GM21825 (cell line): ENCODE results near the gene MEX3A.
"Not testable (repeated sequence)": the region's sequence is repeated elsewhere in the genome, so short reads cannot be mapped to it uniquely, and the experiment has no call there.

Source experiments
- ATAC-seq: cut with Tn5 transposase; IDR thresholded peaks from one replicate; pipeline ENCODE4 v1.9.1; 2021; ENCODE audit warnings: mild to moderate bottlenecking, moderate library complexity; ENCODE audit not compliant: unreplicated experiment

Gene MEX3A

DNA sequence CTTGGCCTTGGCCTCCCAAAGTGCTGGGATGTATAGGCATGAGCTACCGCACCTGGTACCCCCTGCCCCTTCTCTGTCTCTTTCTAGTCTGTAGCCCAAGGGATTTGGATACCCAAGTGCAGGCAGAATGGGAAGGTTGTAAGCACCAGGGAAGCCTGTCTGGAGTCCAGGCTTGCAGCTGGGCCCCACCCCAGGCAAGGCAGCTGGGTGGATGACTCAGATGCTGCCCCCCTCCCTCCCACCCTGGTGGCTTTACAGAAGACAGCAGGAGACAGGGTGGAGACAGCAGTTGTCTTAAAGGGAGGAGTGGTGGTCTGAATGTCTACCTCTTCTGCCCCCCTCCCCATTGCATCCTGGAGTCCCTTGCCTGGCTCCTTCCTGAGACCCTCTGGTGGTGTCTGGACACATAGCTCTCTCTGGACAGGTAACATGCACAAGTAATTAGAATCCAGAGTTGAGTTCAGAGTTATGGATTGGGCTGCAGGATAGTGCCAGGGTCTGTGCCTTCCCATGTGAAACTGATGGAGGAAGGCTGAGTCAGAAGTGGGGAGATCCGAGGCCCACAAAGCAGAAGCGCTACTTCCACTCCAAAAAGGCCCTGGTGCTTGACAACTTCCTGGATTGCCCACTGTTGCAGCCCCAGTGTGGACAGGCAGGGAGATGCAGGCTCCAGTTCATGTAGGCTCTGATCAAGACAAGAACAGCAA is 37.4 kb upstream of the MEX3A start:
- ATAC-seq = no peak

DNA sequence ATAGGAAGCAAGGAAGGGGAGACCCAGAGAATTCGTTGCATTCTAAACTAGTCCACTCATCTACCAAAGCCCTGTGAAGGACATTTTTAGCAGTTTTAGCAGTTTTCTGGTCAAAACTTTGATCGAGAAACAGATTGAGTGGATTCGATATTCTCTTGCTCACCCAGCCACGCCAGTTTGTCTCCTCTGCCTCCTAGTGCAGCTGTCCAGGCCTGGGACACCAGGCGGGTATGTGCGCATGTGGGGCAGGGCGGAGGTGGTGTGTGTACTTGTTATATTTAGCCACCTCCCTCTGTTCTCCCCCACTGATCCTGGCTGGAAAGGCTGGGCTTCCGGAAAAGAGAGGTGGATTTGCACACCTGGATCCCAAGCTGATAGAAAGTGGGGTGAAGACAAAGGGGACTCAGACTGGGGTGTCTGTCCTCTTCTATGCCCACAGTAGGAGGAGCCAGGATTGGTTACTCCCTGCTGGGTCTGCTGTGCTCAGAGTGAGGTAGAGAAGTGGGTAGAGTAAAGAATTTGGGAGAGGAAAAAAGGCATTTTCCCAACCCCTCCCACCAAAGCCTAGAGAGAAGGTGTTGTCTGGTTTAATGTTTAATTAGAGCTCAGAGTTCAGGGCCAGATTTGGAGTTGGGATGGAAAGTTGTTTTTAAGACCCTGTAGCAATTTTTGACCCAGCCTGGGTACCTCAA is 36.1 kb upstream of the MEX3A start:
- no peak for ATAC-seq

DNA sequence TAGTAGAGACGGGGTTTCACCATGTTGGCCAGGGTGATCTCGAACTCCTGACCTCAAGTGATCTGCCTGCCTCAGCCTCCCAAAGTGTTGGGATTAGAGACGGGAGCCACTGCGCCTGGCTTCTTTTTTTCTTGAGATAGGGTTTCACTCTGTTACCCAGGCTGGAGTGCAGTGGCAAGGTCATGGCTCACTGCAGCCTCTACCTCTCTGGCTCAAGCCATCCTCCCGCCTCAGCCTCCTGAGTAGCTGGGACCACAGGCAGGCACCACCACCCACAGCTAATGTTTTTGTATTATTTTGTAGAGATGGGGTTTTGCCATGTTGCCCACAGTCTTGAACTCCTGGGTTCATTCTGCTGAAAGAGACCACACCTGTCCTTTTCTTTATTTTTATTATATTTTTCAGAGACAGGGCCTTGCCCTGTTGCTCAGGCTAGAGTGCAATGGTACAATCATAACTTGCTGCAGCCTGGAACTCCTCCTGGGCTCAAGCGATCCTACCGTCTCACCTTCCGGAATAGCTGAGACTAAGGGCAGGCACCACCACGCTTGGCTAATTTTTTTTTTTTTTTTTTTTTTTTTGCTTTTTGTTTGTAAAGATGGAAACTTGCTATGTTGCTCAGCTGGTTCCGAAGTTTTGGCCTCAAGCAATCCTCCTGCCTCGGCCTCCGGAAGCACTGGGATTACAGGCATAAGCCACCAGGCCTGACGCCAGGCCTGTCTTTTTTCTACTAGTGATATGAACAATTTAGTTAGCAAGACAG is 35.3 kb upstream of the MEX3A start:
- ATAC-seq = no peak

DNA sequence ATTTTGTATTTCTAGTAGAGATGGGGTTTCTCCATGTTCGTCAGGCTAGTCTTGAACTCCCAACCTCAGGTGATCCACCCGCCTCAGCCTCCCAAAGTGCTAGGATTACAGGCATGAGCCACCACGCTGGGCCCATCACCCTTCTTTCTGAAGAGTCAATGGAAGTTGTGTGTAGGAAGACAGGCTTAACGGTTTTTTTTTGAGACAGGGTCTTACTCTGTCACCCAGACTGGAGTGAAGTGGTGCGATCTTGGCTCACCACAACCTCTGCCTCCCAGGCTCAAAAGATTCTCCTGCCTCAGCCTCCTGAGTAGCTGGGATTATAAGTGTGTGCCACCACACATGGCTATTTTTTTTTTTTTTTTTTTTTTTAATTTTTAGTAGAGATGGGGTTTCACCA is 34.5 kb upstream of the MEX3A start:
- not testable (repeated sequence) for ATAC-seq

DNA sequence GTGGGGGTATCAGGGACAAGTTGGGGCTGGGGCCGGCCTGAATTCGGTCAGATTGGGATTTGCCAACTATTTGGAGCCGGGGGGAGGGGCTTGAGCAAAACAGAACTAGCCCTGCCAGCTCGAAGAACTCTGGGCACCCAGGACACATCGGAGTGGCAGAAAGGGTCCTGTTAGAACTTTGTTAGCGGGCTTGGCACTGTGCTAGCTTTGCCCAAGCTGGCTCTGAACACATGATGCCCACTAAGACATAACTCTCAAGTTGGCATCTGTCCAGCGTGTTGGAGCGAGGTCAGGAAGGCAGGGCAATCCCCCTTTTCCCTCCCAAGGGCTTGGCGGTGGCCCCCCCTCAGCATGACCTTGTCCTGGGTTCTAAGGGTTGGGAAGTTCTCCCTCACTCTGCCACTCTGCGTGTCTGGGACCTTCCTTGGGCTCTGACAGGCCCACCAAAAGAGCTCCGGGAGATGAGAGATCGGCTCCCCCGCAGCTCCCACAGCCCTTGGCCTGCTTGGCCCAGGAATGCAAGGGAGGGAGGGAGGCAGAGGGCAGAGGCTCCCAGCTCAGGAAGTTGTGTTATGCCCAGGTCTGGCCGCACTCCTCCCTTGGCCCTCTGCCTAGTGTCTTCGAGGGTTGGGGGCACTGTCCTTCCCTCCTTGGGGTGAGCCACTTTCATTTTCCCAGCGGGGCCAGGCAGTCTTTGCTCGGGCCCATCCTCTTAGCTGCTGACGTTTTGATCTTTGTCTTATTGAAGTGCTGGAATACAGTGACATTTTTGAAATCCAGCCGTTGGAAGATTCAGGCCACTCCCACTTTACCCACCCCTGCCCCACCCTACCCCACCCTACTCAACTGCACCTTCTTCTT is 33.5 kb upstream of the MEX3A start:
- ATAC-seq = no peak

DNA sequence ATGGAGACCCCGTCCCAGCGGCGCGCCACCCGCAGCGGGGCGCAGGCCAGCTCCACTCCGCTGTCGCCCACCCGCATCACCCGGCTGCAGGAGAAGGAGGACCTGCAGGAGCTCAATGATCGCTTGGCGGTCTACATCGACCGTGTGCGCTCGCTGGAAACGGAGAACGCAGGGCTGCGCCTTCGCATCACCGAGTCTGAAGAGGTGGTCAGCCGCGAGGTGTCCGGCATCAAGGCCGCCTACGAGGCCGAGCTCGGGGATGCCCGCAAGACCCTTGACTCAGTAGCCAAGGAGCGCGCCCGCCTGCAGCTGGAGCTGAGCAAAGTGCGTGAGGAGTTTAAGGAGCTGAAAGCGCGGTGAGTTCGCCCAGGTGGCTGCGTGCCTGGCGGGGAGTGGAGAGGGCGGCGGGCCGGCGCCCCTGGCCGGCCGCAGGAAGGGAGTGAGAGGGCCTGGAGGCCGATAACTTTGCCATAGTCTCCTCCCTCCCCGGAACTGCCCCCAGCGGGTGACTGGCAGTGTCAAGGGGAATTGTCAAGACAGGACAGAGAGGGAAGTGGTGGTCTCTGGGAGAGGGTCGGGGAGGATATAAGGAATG is 32.8 kb upstream of the MEX3A start:
- peak; percentile 9 for ATAC-seq

DNA sequence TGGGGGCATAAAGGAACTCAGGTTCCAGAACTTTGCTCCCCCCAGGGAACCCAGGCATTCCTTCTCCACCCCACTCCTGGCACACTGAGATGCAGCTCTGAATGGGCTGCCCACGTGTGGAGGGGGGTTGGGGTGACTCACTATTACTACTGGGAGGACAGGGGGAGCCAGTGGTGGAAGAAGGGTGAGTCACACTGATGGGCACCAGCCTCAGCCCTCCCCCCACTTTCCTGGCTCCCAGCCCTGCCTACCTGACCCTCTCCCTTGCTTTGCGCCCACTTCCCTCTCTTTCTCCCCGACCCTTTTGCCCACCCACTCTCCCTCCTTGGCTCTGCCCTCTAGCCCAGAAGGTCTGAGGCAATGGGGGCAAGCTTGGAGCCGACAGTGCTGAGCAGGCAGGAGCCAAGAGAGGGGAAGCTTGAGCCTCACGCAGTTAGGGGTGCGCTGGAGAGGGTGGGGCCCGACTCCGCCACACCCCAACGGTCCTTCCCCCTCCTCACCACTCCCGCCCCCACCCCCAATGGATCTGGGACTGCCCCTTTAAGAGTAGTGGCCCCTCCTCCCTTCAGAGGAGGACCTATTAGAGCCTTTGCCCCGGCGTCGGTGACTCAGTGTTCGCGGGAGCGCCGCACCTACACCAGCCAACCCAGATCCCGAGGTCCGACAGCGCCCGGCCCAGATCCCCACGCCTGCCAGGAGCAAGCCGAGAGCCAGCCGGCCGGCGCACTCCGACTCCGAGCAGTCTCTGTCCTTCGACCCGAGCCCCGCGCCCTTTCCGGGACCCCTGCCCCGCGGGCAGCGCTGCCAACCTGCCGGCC is 32.0 kb upstream of the MEX3A start, which contains the start of gene LMNA:
LMNA (plus strand) TSS at position 611 of the 818 bp plus-strand sequence. CDS start 208 bp downstream, outside the sequence.
- ATAC-seq = peak; percentile 64

DNA sequence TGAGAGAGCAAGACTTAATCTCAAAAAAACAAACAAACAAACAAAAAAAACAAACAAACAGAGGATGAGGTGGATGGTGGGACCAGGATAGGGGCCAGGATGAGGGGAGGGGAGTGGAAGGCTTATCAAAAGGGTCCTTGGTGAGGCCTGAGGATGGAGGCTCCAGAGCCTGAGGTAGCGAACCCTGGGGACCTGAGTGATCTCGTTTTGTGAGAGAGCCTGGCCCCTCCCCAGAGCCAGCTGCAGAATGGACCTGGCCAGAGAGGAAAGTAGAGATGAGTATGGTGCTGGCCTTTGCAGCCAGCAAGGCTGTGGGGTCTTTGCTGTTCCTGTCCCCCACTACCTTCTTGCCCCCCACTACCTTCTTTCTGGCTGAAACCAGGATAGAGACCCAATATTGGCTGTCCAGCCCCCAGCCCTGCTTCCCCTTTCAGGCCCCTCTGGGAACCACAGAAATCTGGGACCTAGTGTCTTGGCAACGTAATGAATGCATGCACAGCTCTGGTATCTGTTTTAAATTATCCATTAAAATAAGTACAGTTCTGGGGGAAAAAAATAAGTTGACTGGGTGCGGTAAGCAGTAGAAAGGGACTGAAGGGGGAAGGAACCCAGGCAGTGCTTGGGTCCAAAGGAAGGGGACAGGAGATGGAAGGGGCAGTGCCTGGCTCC is 31.2 kb upstream of the MEX3A start:
- no peak for ATAC-seq

DNA sequence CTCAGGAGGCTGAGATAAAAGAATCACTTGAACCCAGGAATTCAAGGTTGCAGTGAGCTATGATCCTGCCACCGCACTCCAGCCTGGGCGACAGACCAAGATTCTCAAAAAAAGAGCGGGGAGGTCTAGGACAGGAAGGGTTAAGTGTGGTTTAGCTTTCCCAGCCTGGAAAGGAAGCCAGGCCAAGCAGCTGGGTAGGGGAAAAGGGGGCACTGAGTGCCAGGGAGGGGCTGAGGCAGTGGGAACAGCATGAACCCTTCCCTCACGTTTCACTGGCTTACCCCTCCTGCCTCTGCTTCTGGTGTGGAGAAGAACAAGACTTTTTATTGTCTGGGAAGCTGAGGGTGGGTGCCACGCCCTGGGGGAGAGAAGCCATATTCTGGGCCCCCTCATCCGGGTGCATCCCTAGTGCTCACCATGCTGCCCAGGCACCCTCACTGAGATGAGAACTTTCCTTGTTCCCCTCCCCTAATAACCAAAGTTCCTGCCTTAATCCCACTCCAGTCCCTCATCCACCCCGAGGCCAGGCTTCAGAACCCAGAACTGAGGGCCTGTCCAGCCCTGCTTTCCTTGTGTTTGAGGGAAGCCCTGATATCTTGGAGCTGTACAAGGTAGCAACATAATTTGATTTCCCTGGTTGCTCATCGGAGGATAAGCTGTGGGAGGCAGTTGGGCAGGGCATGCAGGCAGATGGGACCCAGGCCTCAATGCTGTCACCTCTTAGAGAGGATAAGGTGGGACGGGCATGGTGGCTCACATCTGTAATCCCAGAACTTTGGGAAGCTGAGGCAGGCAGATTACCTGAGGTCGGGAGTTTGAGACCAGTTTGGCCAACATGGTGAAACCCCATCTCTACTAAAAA is 30.2 kb upstream of the MEX3A start:
- ATAC-seq = no peak

DNA sequence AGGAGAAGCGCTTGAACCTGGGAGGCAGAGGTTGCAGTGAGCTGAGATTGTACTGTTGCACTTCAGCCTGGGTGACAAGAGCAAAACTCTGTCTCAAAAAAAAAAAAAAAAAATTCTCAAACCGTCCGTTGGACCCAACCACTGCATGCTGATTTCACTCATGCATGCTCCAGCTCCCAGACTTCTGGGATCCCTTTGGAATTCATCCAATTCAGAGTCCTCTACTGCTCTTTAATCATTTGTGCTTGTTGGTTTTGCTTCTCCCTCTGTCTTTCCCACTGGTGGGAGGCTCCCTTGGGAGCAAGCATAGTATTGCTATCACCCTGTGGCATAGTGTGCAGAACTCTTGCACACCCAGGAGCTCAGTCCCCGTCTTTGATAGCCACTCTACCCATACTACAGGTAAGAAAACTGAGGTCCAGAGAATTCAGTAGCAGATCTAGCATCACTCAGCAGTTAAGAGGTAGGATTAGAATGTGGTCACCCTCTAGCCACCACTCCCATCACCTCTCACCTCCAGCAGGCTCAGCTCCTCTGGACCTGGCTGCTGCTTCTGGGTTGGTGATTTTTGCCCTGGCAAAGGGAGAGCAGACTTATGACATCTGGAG is 29.2 kb upstream of the MEX3A start:
- no peak for ATAC-seq

DNA sequence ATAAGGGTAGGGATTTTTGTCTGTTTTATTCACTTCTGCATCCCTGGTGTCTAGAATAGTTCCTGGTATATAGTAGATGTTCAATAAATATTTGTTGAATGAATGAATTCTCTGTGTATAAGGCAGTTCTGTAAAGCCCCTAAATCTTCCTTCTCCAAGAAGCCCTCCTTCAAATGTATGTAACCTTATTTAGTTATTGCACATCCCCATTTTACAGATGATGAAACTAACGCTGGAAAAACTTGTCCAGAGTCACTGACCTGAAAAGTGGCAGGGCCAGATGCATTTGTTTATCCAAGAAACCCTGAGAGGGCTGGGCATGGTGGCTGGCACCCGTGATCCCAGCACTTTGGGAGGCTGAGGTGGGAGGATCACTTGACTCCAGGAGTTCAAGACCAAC is 28.0 kb upstream of the MEX3A start:
- ATAC-seq = no peak

DNA sequence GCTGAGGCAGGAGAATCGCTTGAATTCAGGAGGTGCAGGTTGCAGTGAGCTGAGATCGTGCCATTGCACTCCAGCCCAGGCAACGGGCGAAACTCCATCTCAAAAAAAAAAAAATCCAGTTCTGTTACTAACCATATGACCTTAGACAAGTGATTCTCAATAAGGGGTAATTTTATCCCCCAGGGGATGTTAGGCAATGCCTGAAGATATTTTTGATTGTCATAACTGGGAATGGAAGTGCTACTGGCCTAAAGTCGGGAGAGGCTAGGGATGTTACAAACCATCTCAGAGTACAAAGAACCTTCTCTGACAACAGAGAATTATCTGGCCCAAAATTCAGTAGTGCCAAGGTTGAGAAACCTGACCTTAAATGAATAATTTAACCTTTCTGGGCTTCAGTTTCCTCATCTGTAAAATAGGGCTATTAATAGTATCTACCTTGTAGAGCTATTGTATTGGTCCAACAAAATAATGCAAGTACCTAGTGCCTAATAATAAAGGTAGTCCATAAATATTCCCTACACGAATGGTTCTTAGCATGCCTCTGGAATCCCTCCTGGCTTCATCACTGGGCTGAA is 26.5 kb upstream of the MEX3A start:
- ATAC-seq = no peak

DNA sequence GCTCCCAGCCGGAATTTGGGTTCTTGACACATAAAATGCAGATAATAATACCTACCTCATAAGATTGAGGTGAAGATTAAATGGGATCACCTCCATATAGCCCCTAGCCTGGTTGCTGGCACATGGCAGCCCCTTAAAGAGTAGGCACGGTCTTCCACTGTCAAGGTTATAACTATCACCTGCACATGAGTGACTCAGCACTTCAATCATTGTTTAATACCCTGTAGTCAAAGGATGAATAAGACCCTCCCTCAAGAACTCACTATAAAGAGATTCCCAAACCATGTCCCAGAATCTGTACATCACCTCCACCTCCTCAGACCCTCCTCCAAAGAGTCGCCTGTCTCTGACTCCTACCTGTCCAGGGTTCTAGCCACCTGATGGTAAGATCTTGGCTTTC is 25.8 kb upstream of the MEX3A start:
- ATAC-seq = no peak

DNA sequence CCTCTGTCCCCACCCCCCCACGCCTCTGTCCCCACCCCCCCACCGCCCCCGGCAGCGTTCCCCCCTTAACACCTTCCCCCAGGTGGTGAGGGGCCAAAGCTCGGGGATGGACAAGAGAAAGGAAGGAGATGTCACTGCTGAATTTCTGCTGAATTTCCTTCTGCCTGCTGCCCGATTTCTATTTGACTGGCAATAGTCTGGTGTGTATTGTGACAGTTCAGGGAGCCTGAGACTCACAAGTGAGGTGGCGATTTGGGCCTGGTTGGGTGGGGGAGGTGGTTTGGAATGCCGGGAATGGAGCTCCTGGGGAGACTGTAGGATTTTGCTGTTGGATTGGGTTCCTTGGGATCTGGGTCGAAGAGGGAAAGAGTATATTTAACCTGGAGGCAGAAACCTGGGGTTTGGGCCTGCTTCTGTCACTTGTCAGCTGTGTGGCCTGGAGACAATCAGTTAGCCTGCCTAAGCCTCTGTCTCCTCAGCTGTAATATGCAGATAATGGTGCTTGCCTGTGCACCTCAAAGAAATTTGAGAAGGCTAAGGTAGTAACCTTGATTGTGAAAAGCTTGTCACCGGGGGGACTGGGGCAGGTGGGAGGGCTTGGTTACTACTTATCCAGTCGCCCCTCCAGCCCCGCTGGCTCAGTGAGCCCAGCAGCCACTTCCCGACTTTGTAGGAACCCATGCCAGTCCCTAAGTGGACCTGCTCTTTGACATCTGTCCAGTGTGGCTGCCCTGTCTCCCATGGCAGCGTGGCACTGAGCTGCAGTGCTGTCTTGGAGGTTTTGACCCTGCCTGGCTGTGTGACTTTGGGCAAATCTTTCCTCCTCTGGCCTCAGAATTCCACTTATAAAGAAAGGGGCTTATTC is 24.6 kb upstream of the MEX3A start:
- ATAC-seq = no peak

DNA sequence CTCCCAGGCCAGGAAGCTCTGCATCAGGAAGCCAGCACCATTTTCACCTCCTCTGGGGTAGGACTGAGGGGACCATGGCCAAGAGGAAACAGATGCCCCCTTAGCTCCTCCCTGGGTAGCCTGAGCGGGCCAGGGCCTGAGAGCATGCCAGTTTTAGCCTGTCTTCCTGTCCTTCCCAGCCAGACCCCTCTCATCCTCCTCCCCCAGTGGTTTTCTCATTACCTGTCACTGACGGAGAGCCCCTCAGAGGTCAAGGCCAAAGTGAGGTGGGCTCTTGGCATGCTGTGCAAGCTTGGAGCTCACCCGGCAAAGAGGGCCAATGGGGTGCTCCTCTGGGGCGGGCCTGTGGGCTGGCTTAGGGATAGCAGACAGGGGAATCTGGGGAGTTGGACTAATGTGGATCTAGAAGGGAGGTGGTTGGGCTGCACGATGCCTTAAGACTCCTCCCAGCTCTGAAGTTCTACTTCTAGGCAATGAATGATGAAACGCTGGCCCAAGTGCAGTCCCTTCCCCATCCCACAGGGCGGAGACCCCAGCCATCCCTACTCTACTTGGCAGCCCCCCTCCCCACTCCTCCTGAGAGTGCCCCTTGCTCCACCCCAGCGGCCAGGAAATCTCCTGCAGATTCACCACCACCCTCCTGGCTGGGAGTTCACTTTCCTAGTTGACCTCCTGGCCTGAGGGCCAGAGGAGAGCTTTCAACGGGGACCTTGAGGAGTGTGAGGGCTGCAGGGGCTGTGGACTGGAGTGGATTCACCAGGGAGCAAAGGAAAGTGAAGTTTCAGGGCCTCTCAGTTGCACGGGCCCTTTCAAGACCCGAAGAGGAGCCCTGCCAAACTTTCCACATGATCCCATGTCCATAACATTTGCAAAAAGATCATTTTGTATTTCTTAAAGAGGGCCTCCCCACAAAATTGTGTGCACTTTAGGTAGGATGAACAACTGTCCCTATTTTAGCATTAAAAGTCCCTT is 22.9 kb upstream of the MEX3A start:
- ATAC-seq = no peak
